Measurements from ENCODE around the gene FBN1.

Gene FBN1

GRCh38 chr15:48650931-48651330 is 5.4 kb upstream of the FBN1 start:
- no peak for DNase-seq

DNA sequence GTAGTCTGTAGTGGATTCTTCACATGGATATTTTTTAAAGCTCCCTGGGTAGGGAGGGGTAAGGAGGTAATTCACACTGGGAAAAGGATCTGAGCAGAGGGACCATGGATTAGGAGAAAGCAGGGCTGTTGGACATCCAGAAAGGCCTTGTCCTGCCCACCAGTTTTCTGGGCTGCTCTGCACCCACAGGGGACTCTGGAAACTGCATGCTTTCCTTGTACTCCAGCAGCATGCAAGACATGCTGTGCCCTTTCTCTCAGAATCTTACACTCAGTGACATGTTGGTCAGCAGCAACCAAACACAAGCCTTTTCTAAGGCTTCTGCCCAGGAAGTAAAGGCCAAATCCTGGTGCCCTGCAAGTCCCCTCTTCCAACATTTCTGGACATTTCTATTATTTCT is 2.5 kb upstream of the FBN1 start:
- DNase-seq = no peak

- no peak for DNase-seq
These were observed 822 bp upstream of the FBN1 start for GRCh38 chr15:48646331-48646730.

DNA sequence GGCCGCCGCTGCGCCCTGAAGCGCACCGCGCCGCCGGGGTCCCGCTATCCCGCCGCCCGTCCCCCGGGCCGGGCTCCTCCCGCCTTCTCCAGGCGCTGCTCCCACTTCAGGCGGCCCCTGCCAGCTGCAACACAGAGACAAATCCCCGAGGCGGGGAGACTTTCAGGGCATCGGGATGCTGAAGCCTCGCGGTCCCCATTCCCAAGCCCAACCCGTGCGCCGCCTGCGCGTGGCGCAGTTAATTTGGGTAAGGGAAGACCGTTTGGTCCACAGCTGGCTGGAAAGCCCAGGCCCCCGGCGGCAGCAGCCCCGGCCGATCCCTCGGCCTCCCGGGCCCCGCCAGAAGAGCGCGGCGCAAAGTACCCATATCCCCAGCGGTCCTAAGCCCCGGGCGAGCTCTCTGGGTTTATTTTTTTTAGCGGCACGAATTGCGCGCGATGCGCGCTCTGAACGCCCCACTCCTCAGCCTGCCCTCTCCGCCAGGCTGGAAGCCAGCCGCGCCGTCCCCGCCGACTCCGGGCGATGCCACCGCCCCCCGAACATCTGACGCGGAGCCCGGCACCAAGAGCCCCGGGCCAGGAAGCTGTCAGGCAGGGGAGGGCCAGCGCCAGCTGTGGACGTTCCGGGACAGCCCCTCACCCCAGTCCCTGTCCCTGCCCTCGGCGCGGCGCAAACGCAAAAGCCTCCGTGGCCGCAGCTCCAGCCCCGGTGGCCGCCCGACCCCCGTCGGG is 517 bp downstream of the FBN1 start:
- no peak for DNase-seq

- DNase-seq = no peak
These were observed 1.1 kb downstream of the FBN1 start for GRCh38 chr15:48644467-48644826.

DNA sequence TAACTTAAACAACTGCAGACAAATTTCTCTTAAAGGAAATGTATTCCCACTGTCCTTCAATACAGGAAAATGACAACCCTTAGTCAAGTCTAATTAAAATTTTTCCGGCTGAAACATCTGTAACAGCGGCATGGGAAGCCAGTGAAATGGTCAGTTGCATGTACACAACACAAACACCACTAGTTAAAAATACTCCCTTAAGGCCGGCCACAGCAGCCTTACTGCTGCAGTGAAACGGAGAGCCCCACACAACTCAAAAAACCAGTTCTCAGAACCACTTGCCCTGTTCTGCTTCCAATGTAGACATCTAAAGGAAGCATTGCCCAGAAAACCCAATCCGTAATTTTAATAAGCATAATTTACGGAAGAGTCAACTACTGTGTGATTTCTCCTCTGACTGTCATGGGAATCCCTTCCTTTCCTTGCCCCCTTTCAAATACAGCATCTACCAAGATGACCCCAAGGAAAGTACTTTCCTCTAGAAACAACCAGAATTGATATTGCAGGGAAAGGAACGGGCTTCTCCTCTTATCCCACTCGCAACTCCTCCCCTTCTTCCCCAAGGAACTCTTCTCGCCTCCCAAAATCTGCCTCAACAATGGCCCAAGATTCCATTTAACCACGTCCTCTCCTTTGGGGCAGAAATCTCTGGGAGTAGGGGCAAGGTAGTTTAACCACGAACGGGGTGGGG is 1.6 kb downstream of the FBN1 start:
- no peak for DNase-seq

DNA sequence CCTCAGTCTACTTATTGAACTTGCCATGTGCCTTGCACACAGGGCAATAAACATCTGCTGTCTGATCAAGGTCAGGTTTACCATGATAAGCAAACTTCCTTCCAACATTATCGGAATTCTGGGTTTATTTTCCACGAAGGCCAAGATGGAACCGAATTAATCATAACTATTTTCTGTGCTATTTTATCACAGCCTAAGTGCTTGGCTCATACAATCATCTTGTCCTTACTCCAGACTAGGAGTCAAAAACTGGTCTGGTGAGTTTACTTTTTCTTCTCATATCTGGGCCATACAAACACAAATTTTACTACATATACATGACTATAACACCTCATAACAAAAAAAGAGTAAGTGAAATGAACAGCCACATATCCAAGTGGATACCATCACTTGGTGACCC is 2.3 kb downstream of the FBN1 start:
- DNase-seq = no peak

GRCh38 chr15:48642795-48643194 is 2.7 kb downstream of the FBN1 start:
- no peak for DNase-seq

- DNase-seq = no peak
These were observed 4.1 kb downstream of the FBN1 start for GRCh38 chr15:48641416-48641815.

DNA sequence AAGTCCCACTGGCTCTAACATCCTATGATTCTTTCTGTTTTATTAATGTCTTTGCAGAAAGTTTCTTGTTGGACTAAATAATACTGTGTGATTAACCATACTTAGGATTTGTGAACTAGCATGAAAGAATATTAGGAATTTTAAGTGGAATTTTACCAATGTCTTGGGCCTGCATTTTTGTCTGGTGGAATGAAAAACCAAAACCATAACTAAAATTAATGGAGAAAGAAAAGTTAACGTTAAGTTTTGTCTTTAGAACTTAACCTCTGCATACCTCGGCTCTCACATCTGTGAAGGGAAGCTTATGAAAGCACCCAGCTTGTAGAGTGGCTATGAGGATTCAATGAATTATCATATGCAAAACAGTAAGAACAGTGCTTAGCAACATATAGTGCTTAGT is 6.5 kb downstream of the FBN1 start:
- no peak for DNase-seq

DNA sequence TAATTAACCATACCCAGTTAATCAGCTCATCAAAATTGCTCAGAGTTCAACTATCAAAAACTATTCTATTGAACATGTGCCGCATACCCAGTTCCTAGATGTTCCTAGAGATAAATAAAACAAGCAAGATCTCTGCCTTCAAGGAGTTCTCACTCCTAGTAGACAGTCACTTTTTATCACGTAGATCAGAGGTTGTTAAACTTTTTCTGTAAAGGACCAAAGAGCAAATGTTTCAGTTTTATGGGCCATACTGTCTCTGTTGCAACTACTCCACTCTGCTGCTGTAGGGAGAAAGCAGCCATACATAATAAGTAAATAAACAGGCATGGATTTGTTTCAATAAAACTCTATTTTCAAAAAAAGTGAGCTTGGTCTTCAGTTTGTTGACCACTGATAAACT is 7.9 kb downstream of the FBN1 start:
- no peak for DNase-seq

GRCh38 chr15:48636511-48636910 is 9.0 kb downstream of the FBN1 start:
- DNase-seq = no peak

- DNase-seq = no peak
These were observed 10.6 kb downstream of the FBN1 start for GRCh38 chr15:48634893-48635292.

DNA sequence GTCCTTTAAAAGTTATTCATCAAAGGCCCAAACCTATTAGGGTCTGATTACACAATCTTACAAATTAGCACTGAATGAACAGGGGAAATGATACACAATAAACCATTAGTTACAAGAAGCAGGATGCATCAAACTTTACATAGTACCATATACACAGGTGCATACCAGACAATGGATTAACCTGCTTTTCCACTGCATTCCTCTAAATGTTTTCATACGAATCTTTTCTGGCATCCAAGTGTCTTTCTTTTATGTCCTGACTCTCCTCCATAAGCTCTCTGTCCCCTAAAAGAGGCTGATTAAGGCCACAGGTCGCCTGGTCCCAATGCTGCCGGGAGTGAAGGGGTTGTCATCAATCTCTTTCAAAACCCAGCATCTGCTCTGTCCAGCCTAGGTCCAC is 11.4 kb downstream of the FBN1 start:
- DNase-seq = no peak

GRCh38 chr15:48632651-48633050 is 12.9 kb downstream of the FBN1 start:
- no peak for DNase-seq

GRCh38 chr15:48631176-48631770 is 14.2 kb downstream of the FBN1 start:
- DNase-seq = no peak

GRCh38 chr15:48630245-48630644 is 15.3 kb downstream of the FBN1 start:
- no peak for DNase-seq

DNA sequence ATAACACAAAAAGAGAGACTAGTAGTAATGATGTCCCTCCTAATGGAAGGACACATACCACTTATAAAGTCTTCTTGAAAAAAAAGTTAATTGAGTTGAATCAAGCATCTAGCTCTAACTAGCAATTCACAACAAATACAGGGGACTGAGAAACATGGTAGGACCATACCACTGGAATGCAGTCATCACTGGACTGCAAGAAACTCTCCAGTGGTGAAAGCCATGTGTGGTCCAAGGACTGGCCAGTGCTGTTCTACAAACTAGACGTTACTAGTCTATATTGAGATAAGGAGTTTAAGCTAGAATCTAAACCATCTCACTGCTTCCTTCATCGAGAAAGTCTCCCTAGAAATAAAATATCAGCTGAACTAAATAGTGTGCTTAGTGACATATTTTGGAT is 16.7 kb downstream of the FBN1 start:
- DNase-seq = no peak

DNA sequence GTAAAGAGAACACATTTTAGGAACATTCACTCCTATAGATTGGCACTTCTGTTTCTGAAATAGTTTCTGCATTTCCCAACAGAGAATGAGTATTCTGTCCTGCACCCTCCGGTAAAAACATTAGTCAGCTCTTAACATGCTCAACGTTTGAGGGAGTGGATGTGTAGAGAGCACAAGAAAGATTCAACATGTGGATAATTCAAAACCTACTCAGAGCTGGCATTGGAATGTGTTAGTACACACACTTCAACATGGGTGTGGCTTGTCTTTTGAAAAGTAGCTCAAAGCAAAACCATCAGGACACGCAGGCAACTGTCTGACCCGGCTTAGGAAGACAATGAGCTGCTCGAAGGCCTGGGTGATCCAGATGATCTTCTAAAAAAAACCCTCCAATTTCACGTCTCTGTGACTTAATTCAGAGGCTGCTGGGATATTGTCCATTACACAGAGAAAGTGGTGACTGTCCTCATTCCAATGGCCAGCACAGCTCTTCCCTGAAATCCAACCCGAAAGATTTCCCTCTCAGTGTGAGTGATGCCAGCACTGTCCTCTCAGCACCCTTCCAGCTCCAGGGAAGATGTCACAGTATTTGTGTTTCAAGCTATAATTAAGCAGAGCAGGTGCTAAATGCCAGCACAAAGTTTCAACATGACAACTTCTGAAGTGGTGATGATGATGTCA is 18.1 kb downstream of the FBN1 start:
- DNase-seq = no peak

GRCh38 chr15:48625126-48625525 is 20.4 kb downstream of the FBN1 start:
- no peak for DNase-seq

DNA sequence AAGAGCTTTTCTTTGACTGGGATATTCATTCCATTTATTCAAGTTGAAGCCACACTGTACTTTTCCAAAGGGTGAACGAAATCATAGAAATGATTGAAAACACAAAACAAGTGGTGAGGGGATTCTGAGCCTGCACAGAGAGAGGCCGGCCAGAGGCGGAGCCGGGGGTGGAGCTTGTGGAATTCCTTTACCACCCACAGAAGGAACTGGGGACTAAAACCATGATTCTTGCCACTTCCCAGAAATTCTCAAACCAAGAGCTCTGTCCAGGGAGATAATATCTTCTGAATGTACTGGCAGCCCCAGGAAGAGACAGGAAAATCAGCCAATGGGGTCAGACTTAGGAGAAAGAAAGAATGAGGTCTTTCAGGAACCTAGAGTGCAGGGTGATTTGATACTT is 20.8 kb downstream of the FBN1 start:
- DNase-seq = no peak

DNA sequence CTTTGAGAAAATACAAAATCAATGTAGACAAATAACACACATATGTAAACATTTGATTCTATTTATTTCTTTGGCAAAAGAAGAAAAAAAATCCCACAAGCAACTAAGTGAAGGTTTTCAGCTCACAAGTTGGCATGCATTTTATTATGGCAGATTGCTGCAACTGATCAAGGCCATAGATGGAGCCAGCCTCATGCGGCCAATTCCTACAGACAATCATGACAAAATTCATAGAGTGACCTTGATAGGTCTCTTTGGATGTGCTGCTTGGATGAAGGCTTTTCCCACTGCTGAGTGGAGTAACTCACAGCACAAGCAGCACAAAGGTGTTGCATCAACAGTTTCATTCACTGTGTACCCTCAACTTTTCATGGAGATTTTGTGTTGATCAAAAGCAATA is 22.1 kb downstream of the FBN1 start:
- no peak for DNase-seq

DNA sequence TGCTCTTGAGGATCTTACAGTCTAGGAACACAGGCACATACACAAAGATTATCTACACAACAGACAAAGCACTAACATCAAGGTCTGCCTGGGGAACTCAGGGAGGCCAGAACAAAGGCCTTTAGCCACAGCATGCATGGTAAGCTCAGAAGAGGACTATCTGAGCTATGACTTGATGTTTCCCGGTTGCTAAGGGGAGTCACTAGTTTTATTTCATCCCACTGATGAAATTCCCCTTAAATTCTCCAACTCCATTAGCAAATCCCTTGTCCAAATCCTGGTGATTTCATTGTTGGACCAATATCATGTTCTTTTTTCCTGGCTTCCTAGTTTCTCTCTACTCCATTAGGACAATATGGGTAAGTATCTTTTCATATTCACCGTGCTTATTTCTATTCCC is 23.3 kb downstream of the FBN1 start:
- no peak for DNase-seq

DNA sequence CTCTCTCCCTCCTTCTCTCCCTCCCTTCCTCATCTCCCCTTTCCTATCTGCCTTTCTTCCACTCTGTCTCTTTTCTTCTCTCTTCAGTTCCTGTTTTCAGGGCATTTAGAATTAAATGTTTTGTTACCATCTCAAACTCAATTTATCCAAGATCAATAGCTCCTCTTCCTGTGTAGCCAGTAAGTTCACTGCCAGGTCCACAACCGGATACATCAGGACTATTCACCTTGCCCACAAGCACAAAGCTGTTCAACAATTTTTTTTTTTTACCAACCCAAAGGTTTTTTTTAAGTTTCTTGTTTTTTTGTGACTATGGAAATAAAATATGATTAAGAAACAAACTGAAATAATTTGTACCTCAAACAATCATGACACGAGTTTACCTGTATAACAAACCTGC is 26.1 kb downstream of the FBN1 start:
- no peak for DNase-seq

Measured in activated T-cell treated with anti-CD3 and anti-CD28 coated beads for 4 hours (primary cell).